Activated CD4-positive, alpha-beta T cell treated with anti-CD3 and anti-CD28 coated beads for 36 hours (primary cell): ENCODE results near the gene FZD7. TPM values are rescaled to one million over a fixed set of nuclear protein-coding genes. Genes with fewer than 3 reads are reported as not detected.

Source experiments
- ATAC-seq: fragments of 200-7000 bp; cut with Tn5 transposase; one replicate; pipeline ENCODE4 v1.10.0; 2021; ENCODE audit warnings: mild to moderate bottlenecking, moderate library complexity
- CTCF ChIA-PET: fragments of 350-600 bp; sonication (Branson Sonifier 250); formaldehyde crosslinking; loops from one replicate; lab custom pipeline; 2021; ENCODE audit warnings: antibody characterized with exemption; lab: Charles Lee
- POLR2A ChIA-PET: fragments of 350-600 bp; sonication (Branson Sonifier 250); formaldehyde crosslinking; loops from one replicate; lab custom pipeline; 2021; ENCODE audit warnings: antibody characterized with exemption, inconsistent platforms; lab: Charles Lee
- DNase-seq: peaks from one replicate; pipeline ENCODE4 v3.0.0-alpha.2; 2020
- H3K27ac Mint-ChIP-seq: one replicate; pipeline ENCODE4 v1.8.0; 2021; ENCODE audit warnings: mixed read lengths
- H3K27me3 Mint-ChIP-seq: one replicate; pipeline ENCODE4 v1.8.0; 2021; ENCODE audit warnings: mixed read lengths
- H3K36me3 Mint-ChIP-seq: one replicate; pipeline ENCODE4 v1.8.0; 2021; ENCODE audit warnings: low read depth, mixed read lengths
- H3K4me1 Mint-ChIP-seq: one replicate; pipeline ENCODE4 v1.8.0; 2021; ENCODE audit warnings: mixed read lengths
- H3K4me3 Mint-ChIP-seq: one replicate; pipeline ENCODE4 v1.8.0; 2021; ENCODE audit warnings: mild to moderate bottlenecking, moderate library complexity, mixed read lengths
- H3K9me3 Mint-ChIP-seq: one replicate; pipeline ENCODE4 v1.8.0; 2021; ENCODE audit warnings: low read depth, mixed read lengths
- intact Hi-C, 2 experiments: fragments of 100-400 bp; cut with DNase I in 1 of 2; cut with micrococcal nuclease in 1 of 2; formaldehyde crosslinking; loops; one replicate each; pipeline versions ENCODE4 v1.14.2 to v1.15.1; 2022 to 2024; cut with DNase I, micrococcal nuclease
- total RNA-seq, 2 experiments: library from RNA; stranded (reverse); gene quantifications; one replicate each; pipeline ENCODE4 v1.2.3, GENCODE V29; 2021

The FZD7 gene
- total RNA-seq, 2 experiments from 2014 or later = 0.58 to 0.94 TPM

- ChIA-PET CTCF (no interaction called here), POLR2A (no interaction called here)
- intact Hi-C loops = no loop called here
- Mint-ChIP-seq H3K36me3 (no peaks in the 10 kb centered on the region), H3K4me3 (no peak overlapping the region), H3K4me1 (peaks cover 5% of the 10 kb centered on the region), H3K9me3 (no peaks in the 10 kb centered on the region), H3K27me3 (peaks cover 1% of the 10 kb centered on the region), H3K27ac (no peak overlapping the region)
- DNase-seq (no peak), ATAC-seq (no peak)
Measured at GRCh38 chr2:202069170-202070067, 35.8 kb downstream of the FZD7 start.

GRCh38 chr2:202071107-202071506 is 37.5 kb downstream of the FZD7 start:
- H3K27me3 Mint-ChIP-seq = peaks cover 1% of the 10 kb centered on the region
- ChIA-PET POLR2A (no interaction called here), CTCF (no interaction called here)
- no peak for DNase-seq
- H3K4me1 Mint-ChIP-seq = peaks cover 3% of the 10 kb centered on the region
- no peaks in the 10 kb centered on the region for H3K36me3 Mint-ChIP-seq
- peak; percentile 55 for ATAC-seq
- H3K27ac Mint-ChIP-seq = no peak overlapping the region
- no peak overlapping the region for H3K4me3 Mint-ChIP-seq
- intact Hi-C loops = no loop called here
- no peaks in the 10 kb centered on the region for H3K9me3 Mint-ChIP-seq

- no peak for ATAC-seq
- H3K4me1 Mint-ChIP-seq = peaks cover 3% of the 10 kb centered on the region
- ChIA-PET CTCF (no interaction called here), POLR2A (no interaction called here)
- H3K4me3 Mint-ChIP-seq = no peak overlapping the region
- no peak overlapping the region for H3K27ac Mint-ChIP-seq
- H3K9me3 Mint-ChIP-seq = no peaks in the 10 kb centered on the region
- no peak for DNase-seq
- intact Hi-C loops = no loop called here
- peaks cover 1% of the 10 kb centered on the region for H3K27me3 Mint-ChIP-seq
- no peaks in the 10 kb centered on the region for H3K36me3 Mint-ChIP-seq
Measured at GRCh38 chr2:202072226-202072625, 38.6 kb downstream of the FZD7 start.

DNA sequence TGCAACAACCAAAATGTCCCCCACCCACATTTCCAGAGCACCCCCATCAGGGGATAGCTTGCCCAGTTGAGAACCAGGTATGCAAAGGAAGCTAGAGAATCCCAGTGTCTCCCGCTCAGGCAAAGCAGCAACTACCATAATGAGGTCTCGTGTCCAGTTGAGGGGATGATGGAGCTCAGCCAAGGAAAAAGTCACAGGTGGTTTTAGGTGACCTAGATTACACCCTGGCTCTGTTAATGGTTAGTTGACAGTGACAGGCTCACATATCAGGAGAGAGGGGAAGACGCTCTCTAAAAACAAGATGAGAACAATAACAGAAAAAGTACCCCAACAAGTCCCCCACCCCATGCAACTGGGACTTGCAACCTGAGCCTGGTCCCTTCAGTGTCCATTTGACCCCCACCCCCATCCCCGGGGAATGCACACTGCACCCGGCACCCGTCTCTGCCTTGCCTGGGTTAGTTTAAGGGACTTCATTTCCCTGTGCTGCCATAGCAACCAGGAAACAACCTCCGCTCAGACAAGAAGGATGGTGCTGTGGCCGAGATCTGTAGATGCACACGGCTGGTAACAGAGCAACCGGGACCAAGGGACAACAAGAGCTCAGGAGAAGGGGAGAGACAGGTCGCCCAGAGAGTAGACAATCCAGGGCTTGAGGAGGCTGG is 39.2 kb downstream of the FZD7 start, which contains the start of gene KIAA2012:
Gene KIAA2012 (plus strand): TSS at position 519 of the 665 bp plus-strand sequence. CDS start 373 bp downstream, outside the sequence.
- ChIA-PET POLR2A (no interaction called here), CTCF (no interaction called here)
- no peak for DNase-seq
- Mint-ChIP-seq H3K27ac (no peak within 1 kb of the TSS), H3K4me3 (no peak within 1 kb of the TSS), H3K4me1 (peaks cover 3% of the 10 kb centered on the region), H3K9me3 (no peaks in the 10 kb centered on the region), H3K36me3 (no peaks in the 10 kb centered on the region), H3K27me3 (peaks cover 1% of the 10 kb centered on the region)
- no peak for ATAC-seq
- intact Hi-C loops = no loop called here

- H3K27me3 Mint-ChIP-seq = peaks cover 1% of the 10 kb centered on the region
- no peak for ATAC-seq
- no peak overlapping the region for H3K27ac Mint-ChIP-seq
- CTCF ChIA-PET = interaction anchor here (0.5 kb wide), 1 partner anchor 329 kb away, joined by 3 read pairs; no protein-coding TSS in a partner anchor
- POLR2A ChIA-PET = no interaction called here
- no peaks in the 10 kb centered on the region for H3K9me3 Mint-ChIP-seq
- no peak for DNase-seq
- intact Hi-C loops = no loop called here
- H3K4me1 Mint-ChIP-seq = peaks cover 3% of the 10 kb centered on the region
- H3K4me3 Mint-ChIP-seq = no peak overlapping the region
- H3K36me3 Mint-ChIP-seq = no peaks in the 10 kb centered on the region
Measured at GRCh38 chr2:202074324-202074723, 40.7 kb downstream of the FZD7 start.

DNA sequence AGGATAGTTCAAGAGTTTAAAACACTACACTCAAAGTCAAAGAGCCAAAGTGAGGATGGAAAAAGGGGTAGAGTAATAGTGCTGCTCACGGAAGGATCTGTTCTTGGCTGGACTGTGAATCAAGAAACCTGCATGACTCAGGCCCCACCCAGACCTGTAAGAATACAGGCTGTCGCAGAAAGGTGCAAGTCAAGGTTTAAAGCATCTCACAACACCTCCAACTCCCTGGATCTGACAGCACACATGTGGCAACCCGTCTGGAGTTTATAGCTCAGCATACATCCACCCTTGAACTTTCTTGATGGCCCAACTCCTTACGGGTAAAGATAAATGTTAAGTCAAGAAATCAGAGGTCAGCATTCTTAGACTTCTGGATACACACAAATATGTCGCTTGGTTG is 45.7 kb downstream of the FZD7 start:
- ChIA-PET POLR2A (no interaction called here), CTCF (no interaction called here)
- Mint-ChIP-seq H3K27me3 (no peaks in the 10 kb centered on the region), H3K9me3 (no peaks in the 10 kb centered on the region), H3K4me1 (no peaks in the 10 kb centered on the region), H3K4me3 (no peak overlapping the region), H3K27ac (no peak overlapping the region), H3K36me3 (no peaks in the 10 kb centered on the region)
- ATAC-seq = no peak
- intact Hi-C loops = no loop called here
- DNase-seq = no peak

DNA sequence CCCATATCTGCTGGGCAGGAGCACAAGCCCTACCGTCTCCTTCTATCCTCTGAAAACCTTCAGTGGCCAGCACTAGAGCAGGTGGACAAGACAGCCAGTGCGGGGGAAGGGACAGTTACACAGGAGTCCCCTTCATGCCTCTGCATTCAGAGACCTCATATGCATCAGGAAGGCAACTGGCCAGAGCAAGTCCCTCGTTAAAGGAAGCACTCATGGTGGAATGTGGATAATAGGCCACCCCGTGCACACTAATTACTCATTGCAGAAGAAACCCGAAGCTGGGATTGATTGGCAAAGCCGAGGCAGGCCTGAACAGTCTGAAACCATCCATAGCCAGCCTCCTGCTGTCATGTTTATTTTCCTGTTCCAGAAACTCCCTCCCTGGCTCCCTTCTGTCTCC is 50.6 kb downstream of the FZD7 start:
- ChIA-PET CTCF (interaction anchor here (1.0 kb wide), 1 partner anchor 119 kb away, joined by 3 read pairs; no protein-coding TSS in a partner anchor), POLR2A (no interaction called here)
- H3K4me3 Mint-ChIP-seq = no peak overlapping the region
- no peak for DNase-seq
- H3K27me3 Mint-ChIP-seq = no peaks in the 10 kb centered on the region
- H3K36me3 Mint-ChIP-seq = no peaks in the 10 kb centered on the region
- H3K4me1 Mint-ChIP-seq = no peaks in the 10 kb centered on the region
- H3K27ac Mint-ChIP-seq = no peak overlapping the region
- intact Hi-C loops = no loop called here
- no peaks in the 10 kb centered on the region for H3K9me3 Mint-ChIP-seq
- no peak for ATAC-seq

Other genes with a start within 250 kb of the FZD7 start
- not detected for gene CDK15, start 227.3 kb upstream of the FZD7 start, total RNA-seq
- gene KIAA2012, start 39.4 kb downstream of the FZD7 start, total RNA-seq = not detected
- gene SUMO1, start 204.7 kb downstream of the FZD7 start, total RNA-seq = 100 to 1,000 TPM; 132 to 164 TPM
- gene NOP58, start 231.9 kb downstream of the FZD7 start, total RNA-seq = 100 to 1,000 TPM; 160 to 180 TPM